Mesenchymal stem cell (in vitro differentiated cells and primary cell): ENCODE data around the gene ABCA10.

Source experiments
- DNase-seq: peaks from one replicate; pipeline ENCODE4 v3.0.0-alpha.2; 2013
- H2AFZ ChIP-seq: one replicate; pipeline ENCODE4 v1.6.1; 2013; ENCODE audit warnings: low read depth, mild to moderate bottlenecking, control low read depth, inconsistent platforms, low read length, moderate library complexity
- H2AK5ac ChIP-seq: 2 replicates; pipeline ENCODE4 v1.6.1; 2013; ENCODE audit warnings: low read length, moderate library complexity, mild to moderate bottlenecking, inconsistent platforms; ENCODE audit not compliant: severe bottlenecking
- H2BK120ac ChIP-seq: one replicate; pipeline ENCODE4 v1.6.1; 2013; ENCODE audit warnings: low read depth, mild to moderate bottlenecking, inconsistent platforms, low read length, moderate library complexity
- H2BK12ac ChIP-seq, 2 experiments: one replicate each; pipeline ENCODE4 v1.6.1; 2013; ENCODE audit warnings: inconsistent platforms in 2 of 2, low read length in 2 of 2, mild to moderate bottlenecking in 2 of 2, moderate library complexity in 2 of 2, control low read depth in 1 of 2
- H2BK15ac ChIP-seq: one replicate; pipeline ENCODE4 v1.6.1; 2013; ENCODE audit warnings: mild to moderate bottlenecking, low read depth, inconsistent platforms; ENCODE audit not compliant: poor library complexity, severe bottlenecking
- H2BK5ac ChIP-seq: 2 replicates; pipeline ENCODE4 v1.6.1; 2013; ENCODE audit warnings: low read depth, mild to moderate bottlenecking, low read length, control low read depth, inconsistent platforms; ENCODE audit not compliant: poor library complexity, severe bottlenecking
- H3K14ac ChIP-seq, 2 experiments: one replicate each; pipeline ENCODE4 v1.6.1; 2013; ENCODE audit warnings: inconsistent platforms in 2 of 2, low read length in 2 of 2, control low read depth in 1 of 2, mild to moderate bottlenecking in 1 of 2, moderate library complexity in 1 of 2
- H3K18ac ChIP-seq, 2 experiments: one replicate each; pipeline ENCODE4 v1.6.1; 2013; ENCODE audit warnings: inconsistent platforms in 2 of 2, low read length in 2 of 2, control low read depth in 1 of 2, low read depth in 1 of 2, mild to moderate bottlenecking in 1 of 2
- H3K23ac ChIP-seq, 2 experiments: one replicate each; pipeline ENCODE4 v1.6.1; 2013; ENCODE audit warnings: inconsistent platforms in 2 of 2, low read length in 2 of 2, mild to moderate bottlenecking in 2 of 2, moderate library complexity in 2 of 2, control low read depth in 1 of 2
- H3K27ac ChIP-seq: 2 replicates; pipeline ENCODE4 v1.5.1; 2013; ENCODE audit warnings: mild to moderate bottlenecking, moderate library complexity, low read length, control low read depth, inconsistent platforms; ENCODE audit not compliant: poor library complexity, severe bottlenecking
- H3K27me3 ChIP-seq, 2 experiments: 2 replicates each; pipeline versions ENCODE4 v1.6.1 to v1.7.0; 2013; ENCODE audit warnings: low read length in 2 of 2, mild to moderate bottlenecking in 2 of 2, moderate library complexity in 2 of 2, control low read depth in 1 of 2, inconsistent platforms in 1 of 2; ENCODE audit not compliant: control insufficient read depth in 1 of 2, insufficient read depth in 1 of 2
- H3K36me3 ChIP-seq, 2 experiments: 2 replicates each; pipeline versions ENCODE4 v1.6.1 to v1.7.0; 2013; ENCODE audit warnings: low read length in 2 of 2, control low read depth in 1 of 2, inconsistent platforms in 1 of 2, low read depth in 1 of 2, mild to moderate bottlenecking in 1 of 2; ENCODE audit not compliant: insufficient read depth in 2 of 2, control insufficient read depth in 1 of 2
- H3K4ac ChIP-seq, 2 experiments: one replicate each; pipeline ENCODE4 v1.6.1; 2013; ENCODE audit warnings: inconsistent platforms in 2 of 2, low read length in 2 of 2, mild to moderate bottlenecking in 2 of 2, moderate library complexity in 2 of 2, control low read depth in 1 of 2, low read depth in 1 of 2
- H3K4me1 ChIP-seq: 2 replicates; pipeline ENCODE4 v1.6.1; 2013; ENCODE audit warnings: low read depth, low read length, control low read depth; ENCODE audit not compliant: control insufficient read depth, insufficient read depth
- H3K4me2 ChIP-seq: 2 replicates; pipeline ENCODE4 v1.6.1; 2013; ENCODE audit warnings: low read length, mild to moderate bottlenecking, inconsistent platforms; ENCODE audit not compliant: poor library complexity, severe bottlenecking
- H3K4me3 ChIP-seq, 2 experiments: 2 replicates each; pipeline versions ENCODE4 v1.5.1 to v1.7.0; 2013; ENCODE audit warnings: low read length in 2 of 2, mild to moderate bottlenecking in 2 of 2, control low read depth in 1 of 2, low read depth in 1 of 2; ENCODE audit not compliant: insufficient read depth in 1 of 2
- H3K79me1 ChIP-seq: replicated peaks from 2 replicates; pipeline ENCODE4 v1.6.1; 2013; ENCODE audit warnings: mild to moderate bottlenecking, control low read depth, low read length, inconsistent platforms; ENCODE audit not compliant: poor library complexity, severe bottlenecking
- H3K9ac ChIP-seq: 2 replicates; pipeline ENCODE4 v1.7.0; 2013; ENCODE audit warnings: mild to moderate bottlenecking, low read length, moderate library complexity
- H3K9me3 ChIP-seq: 2 replicates; pipeline ENCODE4 v1.7.0; 2013; ENCODE audit warnings: mild to moderate bottlenecking, low read length; ENCODE audit not compliant: control insufficient read depth
- H4K8ac ChIP-seq: one replicate; pipeline ENCODE4 v1.6.1; 2013; ENCODE audit warnings: inconsistent platforms, mild to moderate bottlenecking, low read length, moderate library complexity
- H4K91ac ChIP-seq: one replicate; pipeline ENCODE4 v1.6.1; 2013; ENCODE audit warnings: mild to moderate bottlenecking, low read length, inconsistent platforms
- WGBS: methylation state at CpG from one replicate; pipeline ENCODE4 v1.1.7; 2013; ENCODE audit warnings: mixed read lengths; 5-methylcytosine and 5-hydroxymethylcytosine counted together

The ABCA10 gene

GRCh38 chr17:69246202-69246601 is 17.6 kb upstream of the ABCA10 start:
- no peaks in the 10 kb centered on the region for H3K4me1 ChIP-seq
- H3K27ac ChIP-seq = no peak overlapping the region
- H3K18ac ChIP-seq = no peak overlapping the region
- DNase-seq = no peak
- no peaks in the 10 kb centered on the region for H3K27me3 ChIP-seq
- no CpG with 5 or more reads among the region's 1 CpG for WGBS
- H2AFZ ChIP-seq = no peak overlapping the region
- H2BK15ac ChIP-seq = no peak overlapping the region
- no peak overlapping the region for H2BK5ac ChIP-seq
- no peak overlapping the region for H3K4me3 ChIP-seq
- no peak overlapping the region for H3K14ac ChIP-seq
- no peak overlapping the region for H4K91ac ChIP-seq
- no peak overlapping the region for H3K4ac ChIP-seq
- no peaks in the 10 kb centered on the region for H3K36me3 ChIP-seq
- H3K9ac ChIP-seq = no peak overlapping the region
- H2BK120ac ChIP-seq = no peak overlapping the region
- H2BK12ac ChIP-seq = no peak overlapping the region
- no peaks in the 10 kb centered on the region for H3K9me3 ChIP-seq
- no peak overlapping the region for H3K23ac ChIP-seq
- H3K4me2 ChIP-seq = no peak overlapping the region
- no peak overlapping the region for H4K8ac ChIP-seq
- H3K79me1 ChIP-seq = no peaks in the 10 kb centered on the region
- H2AK5ac ChIP-seq = no peak overlapping the region

GRCh38 chr17:69245617-69246016 is 17.0 kb upstream of the ABCA10 start:
- Histone ChIP-seq H3K27ac (no peak overlapping the region), H3K36me3 (no peaks in the 10 kb centered on the region), H2BK12ac (no peak overlapping the region), H4K91ac (no peak overlapping the region), H3K4me2 (no peak overlapping the region), H2BK5ac (no peak overlapping the region), H3K4me1 (no peaks in the 10 kb centered on the region), H3K18ac (no peak overlapping the region), H3K27me3 (no peaks in the 10 kb centered on the region), H2BK15ac (no peak overlapping the region), H2AK5ac (no peak overlapping the region), H2BK120ac (no peak overlapping the region), H2AFZ (no peak overlapping the region), H3K4ac (no peak overlapping the region), H3K14ac (no peak overlapping the region), H3K23ac (no peak overlapping the region), H3K9ac (peak overlapping the region; percentile 61), H3K9me3 (no peaks in the 10 kb centered on the region), H3K79me1 (no peaks in the 10 kb centered on the region), H3K4me3 (no peak overlapping the region), H4K8ac (no peak overlapping the region)
- no peak for DNase-seq
- WGBS = no CpG with 5 or more reads among the region's 2 CpGs

- H3K27me3 ChIP-seq = no peaks in the 10 kb centered on the region
- no peak overlapping the region for H2AFZ ChIP-seq
- H3K79me1 ChIP-seq = no peaks in the 10 kb centered on the region
- no peak overlapping the region for H3K14ac ChIP-seq
- H3K4me3 ChIP-seq = no peak overlapping the region
- H3K4me1 ChIP-seq = no peaks in the 10 kb centered on the region
- WGBS = 97% methylated on average over 8 of the region's 8 CpGs
- H2BK5ac ChIP-seq = no peak overlapping the region
- H4K8ac ChIP-seq = no peak overlapping the region
- H3K23ac ChIP-seq = no peak overlapping the region
- H3K18ac ChIP-seq = no peak overlapping the region
- no peak overlapping the region for H3K4ac ChIP-seq
- no peak for DNase-seq
- H4K91ac ChIP-seq = no peak overlapping the region
- H2AK5ac ChIP-seq = no peak overlapping the region
- H2BK12ac ChIP-seq = no peak overlapping the region
- H2BK120ac ChIP-seq = no peak overlapping the region
- H2BK15ac ChIP-seq = no peak overlapping the region
- H3K9ac ChIP-seq = no peak overlapping the region
- no peaks in the 10 kb centered on the region for H3K36me3 ChIP-seq
- H3K9me3 ChIP-seq = no peaks in the 10 kb centered on the region
- H3K4me2 ChIP-seq = no peak overlapping the region
- no peak overlapping the region for H3K27ac ChIP-seq
These were observed 11.3 kb upstream of the ABCA10 start for GRCh38 chr17:69239611-69240600.

GRCh38 chr17:69236946-69237345 is 8.3 kb upstream of the ABCA10 start:
- H2AK5ac ChIP-seq = no peak overlapping the region
- no peaks in the 10 kb centered on the region for H3K4me1 ChIP-seq
- no peak for DNase-seq
- no peak overlapping the region for H2AFZ ChIP-seq
- H3K79me1 ChIP-seq = no peaks in the 10 kb centered on the region
- peaks cover 16% of the 10 kb centered on the region for H3K9me3 ChIP-seq
- no peak overlapping the region for H2BK12ac ChIP-seq
- H3K4me3 ChIP-seq = no peak overlapping the region
- no peak overlapping the region for H4K91ac ChIP-seq
- no peak overlapping the region for H3K14ac ChIP-seq
- H3K27ac ChIP-seq = no peak overlapping the region
- no peak overlapping the region for H3K4me2 ChIP-seq
- no peaks in the 10 kb centered on the region for H3K36me3 ChIP-seq
- H3K27me3 ChIP-seq = no peaks in the 10 kb centered on the region
- WGBS = 100% methylated on average over 3 of the region's 3 CpGs
- no peak overlapping the region for H2BK15ac ChIP-seq
- H3K9ac ChIP-seq = no peak overlapping the region
- H3K4ac ChIP-seq = no peak overlapping the region
- no peak overlapping the region for H4K8ac ChIP-seq
- no peak overlapping the region for H2BK5ac ChIP-seq
- no peak overlapping the region for H3K23ac ChIP-seq
- H2BK120ac ChIP-seq = no peak overlapping the region
- H3K18ac ChIP-seq = no peak overlapping the region
